ENCODE data around the gene KRTAP22-2.

The KRTAP22-2 gene

DNA sequence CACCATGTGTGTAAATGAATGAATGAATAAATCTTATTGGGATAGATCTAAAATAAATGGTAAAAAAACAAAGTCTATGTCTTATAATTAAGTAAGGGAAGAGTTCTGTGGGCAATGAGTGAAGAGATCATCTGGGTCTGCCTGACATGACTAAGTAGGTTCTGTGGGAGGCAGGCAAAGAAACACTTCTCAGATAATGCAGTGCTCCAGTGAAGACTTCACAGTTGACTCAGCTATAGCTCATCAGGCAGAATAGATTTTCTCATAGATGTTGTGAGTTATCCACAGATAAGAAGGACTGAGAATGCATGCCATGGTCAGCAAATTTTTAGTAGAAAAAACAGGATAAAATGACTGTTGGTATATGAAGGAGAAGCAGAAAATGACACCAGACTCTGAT, 12.4 kb downstream of the KRTAP22-2 start:
- no peak for FAIRE-seq
- TF ChIP-seq POLR2A (IDR thresholded peaks at IDR 0.05; ENCODE audit: low read depth, low read length) (no peak), SPI1 (IDR thresholded peaks at IDR 0.05; ENCODE audit: low read depth, low read length) (no peak), PAX5 (IDR thresholded peaks at IDR 0.05; ENCODE audit: insufficient read depth, low read length, severe bottlenecking) (no peak), POU2F2 (IDR thresholded peaks at IDR 0.05; ENCODE audit: low read depth, low read length) (no peak), POLR2AphosphoS5 (IDR thresholded peaks at IDR 0.05; ENCODE audit: low read depth, low read length) (no peak), TAF1 (IDR thresholded peaks at IDR 0.05; ENCODE audit: low read depth, low read length) (no peak)
- DNase-seq (ENCODE audit: insufficient read length, low spot score), result no peak

DNA sequence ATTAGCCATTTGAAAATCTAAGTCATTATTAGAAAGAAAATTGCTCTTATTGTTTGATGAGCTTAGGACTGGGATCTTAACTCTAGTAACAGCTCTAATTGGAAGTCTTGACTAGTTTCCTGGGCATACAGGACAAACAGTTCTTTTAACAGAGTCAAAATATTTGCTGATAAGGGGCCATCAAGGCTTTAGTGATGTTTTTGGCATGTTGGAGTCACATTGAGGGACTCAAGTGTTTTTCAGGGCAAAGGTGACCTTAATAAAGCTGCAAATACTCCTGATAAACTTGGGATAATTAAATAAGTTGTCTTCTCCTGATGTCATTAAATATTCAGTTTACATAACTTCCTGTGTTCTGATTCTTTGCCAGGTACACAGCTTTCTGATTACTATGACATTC, 22.6 kb downstream of the KRTAP22-2 start:
- DNase-seq (ENCODE audit: insufficient read length, low spot score), result no peak
- no peak for FAIRE-seq
- TF ChIP-seq POLR2A (IDR thresholded peaks at IDR 0.05; ENCODE audit: low read depth, low read length) (no peak), POLR2AphosphoS5 (IDR thresholded peaks at IDR 0.05; ENCODE audit: low read depth, low read length) (no peak), POU2F2 (IDR thresholded peaks at IDR 0.05; ENCODE audit: low read depth, low read length) (no peak), PAX5 (IDR thresholded peaks at IDR 0.05; ENCODE audit: insufficient read depth, low read length, severe bottlenecking) (no peak), SPI1 (IDR thresholded peaks at IDR 0.05; ENCODE audit: low read depth, low read length) (no peak), TAF1 (IDR thresholded peaks at IDR 0.05; ENCODE audit: low read depth, low read length) (no peak)

GRCh38 chr21:30563630-30564029, 26.6 kb downstream of the KRTAP22-2 start:
- DNase-seq (ENCODE audit: insufficient read length, low spot score) (no peak), FAIRE-seq (no peak)
- TF ChIP-seq POLR2AphosphoS5 (IDR thresholded peaks at IDR 0.05; ENCODE audit: low read depth, low read length) (no peak), POLR2A (IDR thresholded peaks at IDR 0.05; ENCODE audit: low read depth, low read length) (no peak), POU2F2 (IDR thresholded peaks at IDR 0.05; ENCODE audit: low read depth, low read length) (no peak), SPI1 (IDR thresholded peaks at IDR 0.05; ENCODE audit: low read depth, low read length) (no peak), TAF1 (IDR thresholded peaks at IDR 0.05; ENCODE audit: low read depth, low read length) (no peak), PAX5 (IDR thresholded peaks at IDR 0.05; ENCODE audit: insufficient read depth, low read length, severe bottlenecking) (no peak)

GRCh38 chr21:30563072-30563471, 27.1 kb downstream of the KRTAP22-2 start:
- no peak for FAIRE-seq
- TF ChIP-seq POLR2AphosphoS5 (IDR thresholded peaks at IDR 0.05; ENCODE audit: low read depth, low read length), result no peak
- TF ChIP-seq POLR2A (IDR thresholded peaks at IDR 0.05; ENCODE audit: low read depth, low read length), result no peak
- no peak for TF ChIP-seq TAF1 (IDR thresholded peaks at IDR 0.05; ENCODE audit: low read depth, low read length)
- TF ChIP-seq POU2F2 (IDR thresholded peaks at IDR 0.05; ENCODE audit: low read depth, low read length), result no peak
- no peak for TF ChIP-seq PAX5 (IDR thresholded peaks at IDR 0.05; ENCODE audit: insufficient read depth, low read length, severe bottlenecking)
- no peak for TF ChIP-seq SPI1 (IDR thresholded peaks at IDR 0.05; ENCODE audit: low read depth, low read length)
- DNase-seq (ENCODE audit: insufficient read length, low spot score), result no peak

- TF ChIP-seq SPI1 (IDR thresholded peaks at IDR 0.05; ENCODE audit: low read depth, low read length), result no peak
- TF ChIP-seq TAF1 (IDR thresholded peaks at IDR 0.05; ENCODE audit: low read depth, low read length), result no peak
- TF ChIP-seq POU2F2 (IDR thresholded peaks at IDR 0.05; ENCODE audit: low read depth, low read length), result no peak
- TF ChIP-seq PAX5 (IDR thresholded peaks at IDR 0.05; ENCODE audit: insufficient read depth, low read length, severe bottlenecking), result no peak
- TF ChIP-seq POLR2A (IDR thresholded peaks at IDR 0.05; ENCODE audit: low read depth, low read length), result no peak
- no peak for TF ChIP-seq POLR2AphosphoS5 (IDR thresholded peaks at IDR 0.05; ENCODE audit: low read depth, low read length)
- FAIRE-seq, result no peak
Measured at GRCh38 chr21:30561957-30562356, 28.2 kb downstream of the KRTAP22-2 start.

GRCh38 chr21:30561264-30561895, 28.8 kb downstream of the KRTAP22-2 start, which contains the start of gene KRTAP19-7:
Gene KRTAP19-7, minus strand, starts transcription at chr21:30561314. Its CDS starts 25 bp downstream, at chr21:30561289.
- DNase-seq (ENCODE audit: insufficient read length, low spot score), result no peak
- no peak for FAIRE-seq
- TF ChIP-seq TAF1 (IDR thresholded peaks at IDR 0.05; ENCODE audit: low read depth, low read length) (no peak), POU2F2 (IDR thresholded peaks at IDR 0.05; ENCODE audit: low read depth, low read length) (no peak), PAX5 (IDR thresholded peaks at IDR 0.05; ENCODE audit: insufficient read depth, low read length, severe bottlenecking) (no peak), POLR2AphosphoS5 (IDR thresholded peaks at IDR 0.05; ENCODE audit: low read depth, low read length) (no peak), SPI1 (IDR thresholded peaks at IDR 0.05; ENCODE audit: low read depth, low read length) (no peak), POLR2A (IDR thresholded peaks at IDR 0.05; ENCODE audit: low read depth, low read length) (no peak)

More at GRCh38 chr21:30561957-30562356, 28.2 kb downstream of the KRTAP22-2 start:
- DNase-seq (ENCODE audit: insufficient read length, low spot score), result no peak

DNA sequence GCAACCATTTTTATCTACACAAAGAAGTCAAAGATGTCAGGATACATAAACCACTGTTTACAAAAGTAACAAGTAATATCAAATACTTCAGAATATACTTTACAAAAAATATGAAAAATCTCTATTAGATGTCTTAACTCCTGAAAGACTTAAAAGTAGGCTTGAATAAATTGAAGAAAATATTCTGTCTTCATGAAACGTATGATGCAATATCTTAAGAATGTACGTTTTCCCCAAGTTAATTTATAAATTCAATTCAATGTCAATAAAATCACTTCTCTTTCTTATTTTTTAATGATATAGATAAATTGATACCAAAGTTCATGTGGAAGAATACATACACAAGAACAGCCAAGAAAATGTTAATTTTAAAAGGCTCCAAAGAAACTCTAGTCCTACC, 35.1 kb downstream of the KRTAP22-2 start:
- FAIRE-seq, result no peak
- TF ChIP-seq PAX5 (IDR thresholded peaks at IDR 0.05; ENCODE audit: insufficient read depth, low read length, severe bottlenecking) (no peak), POU2F2 (IDR thresholded peaks at IDR 0.05; ENCODE audit: low read depth, low read length) (no peak), TAF1 (IDR thresholded peaks at IDR 0.05; ENCODE audit: low read depth, low read length) (no peak), POLR2A (IDR thresholded peaks at IDR 0.05; ENCODE audit: low read depth, low read length) (no peak), POLR2AphosphoS5 (IDR thresholded peaks at IDR 0.05; ENCODE audit: low read depth, low read length) (no peak), SPI1 (IDR thresholded peaks at IDR 0.05; ENCODE audit: low read depth, low read length) (no peak)
- DNase-seq (ENCODE audit: insufficient read length, low spot score), result no peak

DNA sequence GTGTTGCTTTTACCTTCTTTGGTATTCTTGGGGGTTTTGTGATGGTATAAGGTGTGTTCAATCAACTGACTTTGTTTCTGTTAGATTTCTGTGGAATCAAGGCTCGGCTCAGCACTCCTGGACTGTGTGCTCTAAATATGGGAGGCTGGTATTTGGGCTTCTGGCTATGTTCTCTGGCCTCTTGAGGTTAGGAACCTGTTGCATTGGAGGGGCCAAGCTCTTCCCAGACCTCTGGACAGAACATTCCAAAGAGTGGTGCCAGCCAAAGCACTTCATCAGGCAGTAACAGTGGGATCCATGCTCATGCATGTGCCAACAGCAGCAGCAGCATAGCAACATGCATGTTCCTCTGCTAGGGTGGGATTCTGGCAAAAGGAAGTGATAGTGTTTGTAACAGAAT, 37.4 kb downstream of the KRTAP22-2 start:
- DNase-seq (ENCODE audit: insufficient read length, low spot score) (no peak), FAIRE-seq (no peak)
- TF ChIP-seq POLR2A (IDR thresholded peaks at IDR 0.05; ENCODE audit: low read depth, low read length), result no peak

DNA sequence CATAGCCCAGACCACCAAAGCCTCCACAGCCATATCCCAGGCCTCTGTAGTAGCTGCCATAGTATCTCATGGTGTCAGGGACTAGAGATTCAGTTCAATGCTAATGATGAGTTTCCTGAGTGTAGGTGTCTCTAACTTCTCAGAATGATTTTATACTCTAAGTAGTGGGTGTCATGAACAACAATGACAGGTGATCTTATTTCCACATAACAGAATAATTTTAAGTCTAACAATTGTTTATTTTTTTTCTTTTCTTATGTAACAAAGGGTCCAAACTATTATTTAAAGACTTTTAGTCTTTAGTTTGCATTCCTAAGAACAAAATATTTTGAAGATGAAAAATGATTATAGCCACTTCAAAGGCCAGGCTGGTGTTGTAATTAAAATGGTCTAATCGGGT, 48.4 kb downstream of the KRTAP22-2 start, which contains the start of gene KRTAP19-6:
KRTAP19-6 (minus strand) TSS at position 101 of the 400 bp plus-strand sequence; CDS start at position 70, 31 bp downstream.
- FAIRE-seq (no peak), DNase-seq (ENCODE audit: insufficient read length, low spot score) (no peak)
- TF ChIP-seq PAX5 (IDR thresholded peaks at IDR 0.05; ENCODE audit: insufficient read depth, low read length, severe bottlenecking) (no peak), POLR2A (IDR thresholded peaks at IDR 0.05; ENCODE audit: low read depth, low read length) (no peak), TAF1 (IDR thresholded peaks at IDR 0.05; ENCODE audit: low read depth, low read length) (no peak), POU2F2 (IDR thresholded peaks at IDR 0.05; ENCODE audit: low read depth, low read length) (no peak), POLR2AphosphoS5 (IDR thresholded peaks at IDR 0.05; ENCODE audit: low read depth, low read length) (no peak), SPI1 (IDR thresholded peaks at IDR 0.05; ENCODE audit: low read depth, low read length) (no peak)
